ENCODE data around the gene CMTM6.

CMTM6 gene

DNA sequence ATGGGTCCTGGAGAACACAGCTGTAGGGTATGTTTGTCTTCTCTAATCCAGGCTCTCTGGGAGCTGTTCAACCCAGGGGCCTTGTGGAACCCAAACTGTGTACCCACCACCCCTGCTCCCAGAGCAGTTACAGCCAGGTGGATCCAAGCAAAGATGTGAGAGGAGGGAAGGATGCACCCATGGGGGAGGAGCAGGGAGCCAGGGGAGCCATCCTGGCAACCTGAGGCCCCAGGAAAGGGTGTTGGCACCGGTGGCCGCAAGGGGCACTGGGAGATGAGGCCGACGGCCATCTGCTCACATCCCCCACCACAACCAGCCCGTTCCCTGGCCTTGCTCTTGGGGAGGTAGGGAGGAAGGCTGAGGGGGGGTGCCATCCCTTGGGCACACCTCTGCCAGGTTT lies 43.2 kb downstream of the CMTM6 start:
- Histone ChIP-seq H3K9ac (ENCODE audit: low read depth, low read length) (peak overlapping the region; percentile 47), H3K27ac (ENCODE audit: low read length) (peak overlapping the region; percentile 91), H3K4me1 (ENCODE audit: insufficient read depth, low read length) (peaks cover 56% of the 10 kb centered on the region)

DNA sequence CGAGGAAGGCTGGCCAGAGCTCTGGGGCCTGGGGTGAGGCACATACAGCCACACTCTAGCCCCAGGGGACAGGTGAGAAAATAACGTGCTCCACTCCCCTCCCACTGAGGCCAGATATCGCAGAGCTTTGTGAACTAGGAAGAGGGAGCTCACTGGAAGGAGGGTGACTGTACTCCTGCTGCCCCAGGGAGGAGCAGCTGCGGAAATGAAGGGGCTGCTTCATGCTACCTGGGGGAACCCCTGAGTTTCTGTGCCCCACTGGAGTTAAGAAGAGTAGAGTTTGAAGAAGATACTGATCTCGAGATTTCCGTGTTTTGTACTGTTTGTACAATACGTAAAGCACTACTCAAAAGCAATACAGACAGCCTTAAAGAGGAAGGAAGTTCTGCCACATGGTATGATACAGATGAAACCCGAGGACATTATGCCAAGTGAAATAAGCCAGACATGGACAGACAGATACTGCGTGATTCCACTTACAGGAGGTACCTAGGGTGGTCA lies 44.6 kb downstream of the CMTM6 start:
- H2AFZ ChIP-seq (ENCODE audit: low read depth, low read length): no peak overlapping the region
- H3K36me3 ChIP-seq (ENCODE audit: insufficient read depth, low read length): peaks cover 18% of the 10 kb centered on the region
- no peak for TF ChIP-seq EZH2 (IDR thresholded peaks at IDR 0.05; ENCODE audit: borderline replicate concordance, low read depth, low read length, severe bottlenecking)
- TF ChIP-seq, protein P1, sequence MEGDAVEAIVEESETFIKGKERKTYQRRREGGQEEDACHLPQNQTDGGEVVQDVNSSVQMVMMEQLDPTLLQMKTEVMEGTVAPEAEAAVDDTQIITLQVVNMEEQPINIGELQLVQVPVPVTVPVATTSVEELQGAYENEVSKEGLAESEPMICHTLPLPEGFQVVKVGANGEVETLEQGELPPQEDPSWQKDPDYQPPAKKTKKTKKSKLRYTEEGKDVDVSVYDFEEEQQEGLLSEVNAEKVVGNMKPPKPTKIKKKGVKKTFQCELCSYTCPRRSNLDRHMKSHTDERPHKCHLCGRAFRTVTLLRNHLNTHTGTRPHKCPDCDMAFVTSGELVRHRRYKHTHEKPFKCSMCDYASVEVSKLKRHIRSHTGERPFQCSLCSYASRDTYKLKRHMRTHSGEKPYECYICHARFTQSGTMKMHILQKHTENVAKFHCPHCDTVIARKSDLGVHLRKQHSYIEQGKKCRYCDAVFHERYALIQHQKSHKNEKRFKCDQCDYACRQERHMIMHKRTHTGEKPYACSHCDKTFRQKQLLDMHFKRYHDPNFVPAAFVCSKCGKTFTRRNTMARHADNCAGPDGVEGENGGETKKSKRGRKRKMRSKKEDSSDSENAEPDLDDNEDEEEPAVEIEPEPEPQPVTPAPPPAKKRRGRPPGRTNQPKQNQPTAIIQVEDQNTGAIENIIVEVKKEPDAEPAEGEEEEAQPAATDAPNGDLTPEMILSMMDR (IDR thresholded peaks at IDR 0.05; ENCODE audit: borderline replicate concordance, extremely low read depth, low read length, poor library complexity, severe bottlenecking): no peak
- H3K9me3 ChIP-seq (ENCODE audit: insufficient read depth, low read length, severe bottlenecking): no peaks in the 10 kb centered on the region
- H3K4me2 ChIP-seq (ENCODE audit: insufficient read depth, low read length): no peak overlapping the region
- no peaks in the 10 kb centered on the region for H4K20me1 ChIP-seq (ENCODE audit: insufficient read depth, low read length)
- no peak overlapping the region for H3K4me3 ChIP-seq (ENCODE audit: low read depth in 1 of 2, low read length in 2 of 2)
- H3K27me3 ChIP-seq (ENCODE audit: insufficient read depth, low read length, poor library complexity): no peaks in the 10 kb centered on the region
- no peak for ATAC-seq (ENCODE audit: insufficient read depth, low read depth)
- no peaks in the 10 kb centered on the region for H3K79me2 ChIP-seq (ENCODE audit: insufficient read depth, low read length)
- no peak for DNase-seq
- peaks cover 56% of the 10 kb centered on the region for H3K4me1 ChIP-seq (ENCODE audit: insufficient read depth, low read length)
- peak overlapping the region; percentile 27 for H3K27ac ChIP-seq (ENCODE audit: low read length)
- H3K9ac ChIP-seq (ENCODE audit: low read depth, low read length): no peak overlapping the region

More for the DNA sequence above, 43.2 kb downstream of the CMTM6 start:
- H3K9me3 ChIP-seq (ENCODE audit: insufficient read depth, low read length, severe bottlenecking): no peaks in the 10 kb centered on the region
- H3K4me2 ChIP-seq (ENCODE audit: insufficient read depth, low read length): peak overlapping the region; percentile 68
- TF ChIP-seq EZH2 (IDR thresholded peaks at IDR 0.05; ENCODE audit: borderline replicate concordance, low read depth, low read length, severe bottlenecking): no peak
- TF ChIP-seq, protein P1 (IDR thresholded peaks at IDR 0.05; ENCODE audit: borderline replicate concordance, extremely low read depth, low read length, poor library complexity, severe bottlenecking): no peak
- no peaks in the 10 kb centered on the region for H3K27me3 ChIP-seq (ENCODE audit: insufficient read depth, low read length, poor library complexity)
- DNase-seq (no peak), ATAC-seq (ENCODE audit: insufficient read depth, low read depth) (no peak)
- peaks cover 15% of the 10 kb centered on the region for H3K36me3 ChIP-seq (ENCODE audit: insufficient read depth, low read length)
- no peaks in the 10 kb centered on the region for H3K79me2 ChIP-seq (ENCODE audit: insufficient read depth, low read length)
- H3K4me3 ChIP-seq (ENCODE audit: low read depth in 1 of 2, low read length in 2 of 2): peak overlapping the region in 1 of 2 experiments; percentile 52; a peak in 1 of 4 replicates
- H2AFZ ChIP-seq (ENCODE audit: low read depth, low read length): no peak overlapping the region
- no peaks in the 10 kb centered on the region for H4K20me1 ChIP-seq (ENCODE audit: insufficient read depth, low read length)

DNA sequence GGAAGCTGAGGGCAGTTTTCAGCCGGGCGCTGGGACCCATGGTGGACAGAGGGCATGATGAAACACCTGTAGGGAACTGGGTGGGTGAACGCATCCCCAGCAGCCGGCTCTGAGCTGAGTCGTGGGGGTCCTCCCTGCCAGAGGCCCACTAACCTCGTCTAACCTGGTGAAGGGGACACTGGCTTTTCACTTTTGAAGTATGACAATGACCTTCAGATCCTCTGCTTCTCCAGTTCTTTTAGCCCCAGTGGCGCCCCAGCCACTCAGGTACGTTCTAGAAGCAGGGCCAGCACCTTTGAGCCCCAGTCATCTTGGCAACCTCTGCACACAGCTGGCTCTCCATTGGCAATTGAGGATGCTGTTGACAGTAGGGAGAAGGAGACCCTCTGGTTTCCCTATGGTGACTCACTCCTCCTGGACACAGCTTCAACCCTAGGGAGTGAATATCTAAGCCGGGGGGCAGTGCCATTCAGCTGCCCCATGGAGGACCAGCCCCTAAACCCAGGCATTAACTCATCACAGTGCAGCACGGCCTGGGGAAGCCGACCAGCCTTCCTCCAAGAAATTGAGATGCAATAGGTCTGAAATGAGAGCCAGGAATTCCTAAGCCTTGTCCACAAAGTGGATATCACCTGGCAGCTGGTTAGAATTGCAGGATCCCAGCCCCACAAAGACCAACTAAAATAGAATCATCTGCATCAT lies 46.1 kb downstream of the CMTM6 start:
- Histone ChIP-seq H2AFZ (ENCODE audit: low read depth, low read length) (no peak overlapping the region), H4K20me1 (ENCODE audit: insufficient read depth, low read length) (no peaks in the 10 kb centered on the region), H3K36me3 (ENCODE audit: insufficient read depth, low read length) (peaks cover 26% of the 10 kb centered on the region), H3K79me2 (ENCODE audit: insufficient read depth, low read length) (no peaks in the 10 kb centered on the region), H3K27ac (ENCODE audit: low read length) (peak overlapping the region; percentile 3; the same call in 1 of the 2 replicates), H3K4me1 (ENCODE audit: insufficient read depth, low read length) (peaks cover 49% of the 10 kb centered on the region), H3K4me3 (ENCODE audit: low read depth in 1 of 2, low read length in 2 of 2) (no peak overlapping the region), H3K9me3 (ENCODE audit: insufficient read depth, low read length, severe bottlenecking) (no peaks in the 10 kb centered on the region), H3K4me2 (ENCODE audit: insufficient read depth, low read length) (no peak overlapping the region), H3K9ac (ENCODE audit: low read depth, low read length) (no peak overlapping the region), H3K27me3 (ENCODE audit: insufficient read depth, low read length, poor library complexity) (no peaks in the 10 kb centered on the region)
- TF ChIP-seq, protein P1 (IDR thresholded peaks at IDR 0.05; ENCODE audit: borderline replicate concordance, extremely low read depth, low read length, poor library complexity, severe bottlenecking): no peak
- no peak for TF ChIP-seq EZH2 (IDR thresholded peaks at IDR 0.05; ENCODE audit: borderline replicate concordance, low read depth, low read length, severe bottlenecking)
- DNase-seq: no peak
- ATAC-seq (ENCODE audit: insufficient read depth, low read depth): no peak
